Neuronal stem cell (in vitro differentiated cells): Measurements from ENCODE around the gene USP32.

ENCODE experiments used
- DNase-seq: peaks from one replicate; pipeline ENCODE4 v3.0.0-alpha.2; 2013; ENCODE audit warnings: low spot score
- H2AFZ ChIP-seq: one replicate; pipeline ENCODE4 v1.6.1; 2013; ENCODE audit warnings: mild to moderate bottlenecking, low read length, inconsistent platforms
- H2AK5ac ChIP-seq: 2 replicates; pipeline ENCODE4 v1.6.1; 2013; ENCODE audit warnings: low read depth, mild to moderate bottlenecking, inconsistent platforms, low read length, moderate library complexity, mixed read lengths
- H2BK120ac ChIP-seq: 2 replicates; pipeline ENCODE4 v1.6.1; 2013; ENCODE audit warnings: low read depth, mild to moderate bottlenecking, inconsistent platforms, low read length, moderate library complexity, mixed read lengths
- H2BK12ac ChIP-seq: one replicate; pipeline ENCODE4 v1.6.1; 2013; ENCODE audit warnings: low read length, inconsistent platforms
- H2BK15ac ChIP-seq: 2 replicates; pipeline ENCODE4 v1.6.1; 2013; ENCODE audit warnings: mild to moderate bottlenecking, low read length, inconsistent platforms, mixed read lengths
- H2BK5ac ChIP-seq: one replicate; pipeline ENCODE4 v1.6.1; 2013; ENCODE audit warnings: inconsistent platforms, mild to moderate bottlenecking, low read length, moderate library complexity
- H3K14ac ChIP-seq: one replicate; pipeline ENCODE4 v1.6.1; 2013; ENCODE audit warnings: low read length, inconsistent platforms
- H3K18ac ChIP-seq: 2 replicates; pipeline ENCODE4 v1.6.1; 2013; ENCODE audit warnings: low read length, inconsistent platforms
- H3K23ac ChIP-seq: 2 replicates; pipeline ENCODE4 v1.6.1; 2013; ENCODE audit warnings: low read depth, mild to moderate bottlenecking, mixed read lengths, low read length, inconsistent platforms; ENCODE audit not compliant: poor library complexity
- H3K27ac ChIP-seq: replicated peaks from 3 replicates; pipeline ENCODE4 v1.5.1; 2013; ENCODE audit warnings: low read length, inconsistent platforms
- H3K27me3 ChIP-seq, 3 experiments: 2 replicates each; pipeline ENCODE4 v1.6.1; 2013; ENCODE audit warnings: low read length in 3 of 3, mild to moderate bottlenecking in 2 of 3, inconsistent platforms in 1 of 3, low read depth in 1 of 3, mixed read lengths in 1 of 3, moderate library complexity in 1 of 3; ENCODE audit not compliant: control insufficient read depth in 3 of 3, insufficient read depth in 3 of 3
- H3K36me3 ChIP-seq, 2 donors: replicated peaks in 1 of 2; 2 replicates each; pipeline ENCODE4 v1.6.1; 2013; ENCODE audit warnings: low read length in 2 of 2; ENCODE audit not compliant: control insufficient read depth in 2 of 2, insufficient read depth in 2 of 2
- H3K4ac ChIP-seq: 2 replicates; pipeline ENCODE4 v1.6.1; 2013; ENCODE audit warnings: inconsistent platforms, mild to moderate bottlenecking, low read length, moderate library complexity
- H3K4me1 ChIP-seq, 2 donors: 1 replicate in 1 of 2; 2 replicates in 1 of 2; pipeline ENCODE4 v1.6.1; 2013; ENCODE audit warnings: low read length in 2 of 2, low read depth in 1 of 2; ENCODE audit not compliant: control insufficient read depth in 2 of 2, insufficient read depth in 1 of 2
- H3K4me2 ChIP-seq: one replicate; pipeline ENCODE4 v1.6.1; 2013; ENCODE audit warnings: mild to moderate bottlenecking, low read length, inconsistent platforms; ENCODE audit not compliant: insufficient read depth, poor library complexity, severe bottlenecking
- H3K4me3 ChIP-seq, 2 donors: 2 replicates each; pipeline ENCODE4 v1.5.1; 2013; ENCODE audit warnings: low read length in 2 of 2, mild to moderate bottlenecking in 2 of 2, inconsistent platforms in 1 of 2, moderate library complexity in 1 of 2
- H3K79me1 ChIP-seq: one replicate; pipeline ENCODE4 v1.6.1; 2013; ENCODE audit warnings: low read depth, mild to moderate bottlenecking, inconsistent platforms, low read length, moderate library complexity
- H3K9ac ChIP-seq: one replicate; pipeline ENCODE4 v1.6.1; 2013; ENCODE audit warnings: mild to moderate bottlenecking, low read depth, low read length, inconsistent platforms; ENCODE audit not compliant: poor library complexity
- H3K9me3 ChIP-seq, 2 donors: replicated peaks in 1 of 2; 2 replicates each; pipeline versions ENCODE3 to v1.6.1; 2013; ENCODE audit warnings: low read length in 2 of 2, mild to moderate bottlenecking in 2 of 2, inconsistent platforms in 1 of 2, low read depth in 1 of 2, mixed read lengths in 1 of 2, moderate library complexity in 1 of 2; ENCODE audit not compliant: control insufficient read depth in 2 of 2, insufficient read depth in 1 of 2
- H4K8ac ChIP-seq: one replicate; pipeline ENCODE4 v1.6.1; 2013; ENCODE audit warnings: low read depth, mild to moderate bottlenecking, inconsistent platforms, low read length, moderate library complexity
- H4K91ac ChIP-seq: one replicate; pipeline ENCODE4 v1.6.1; 2013; ENCODE audit warnings: low read length, low read depth, mild to moderate bottlenecking, inconsistent platforms; ENCODE audit not compliant: poor library complexity
- WGBS, 2 donors: extraction: QIAGEN DNeasy Blood & Tissue Kit; methylation state at CpG; one replicate each; pipeline ENCODE4 v1.1.7; 2013; ENCODE audit warnings: missing lambda C conversion rate in 2 of 2, mixed read lengths in 1 of 2; ENCODE audit not compliant: insufficient read length in 2 of 2, insufficient replicate concordance in 1 of 2; ENCODE audit errors: extremely low coverage in 2 of 2; 5-methylcytosine and 5-hydroxymethylcytosine counted together

Gene USP32

GRCh38 chr17:60396412-60396811, 4.5 kb upstream of the USP32 start:
- Histone ChIP-seq H2BK12ac (no peak overlapping the region), H2AK5ac (no peak overlapping the region), H3K4ac (no peak overlapping the region), H4K91ac (no peak overlapping the region), H3K4me2 (no peak overlapping the region), H2BK120ac (no peak overlapping the region), H3K14ac (no peak overlapping the region), H2BK15ac (no peak overlapping the region), H2BK5ac (no peak overlapping the region), H2AFZ (no peak overlapping the region), H3K4me1 (peaks cover 0 to 4% of the 10 kb centered on the region in 2 donors), H3K27me3 (no peaks in the 10 kb centered on the region), H3K4me3 (no peak overlapping the region), H3K27ac (no peak overlapping the region), H3K9me3 (no peaks in the 10 kb centered on the region), H3K79me1 (no peaks in the 10 kb centered on the region), H3K18ac (no peak overlapping the region), H3K9ac (no peak overlapping the region), H3K23ac (no peak overlapping the region), H4K8ac (no peak overlapping the region), H3K36me3 (no peaks in the 10 kb centered on the region)
- DNase-seq: no peak
- WGBS, 2 donors: no CpG with 5 or more reads among the region's 3 CpGs

- Histone ChIP-seq H2BK15ac (no peak overlapping the region), H3K4ac (no peak overlapping the region), H2BK12ac (no peak overlapping the region), H3K27ac (no peak overlapping the region), H3K9me3 (no peaks in the 10 kb centered on the region), H2AK5ac (no peak overlapping the region), H3K23ac (no peak overlapping the region), H2BK120ac (no peak overlapping the region), H3K79me1 (no peaks in the 10 kb centered on the region), H2BK5ac (no peak overlapping the region), H4K8ac (no peak overlapping the region), H3K18ac (no peak overlapping the region), H3K27me3 (no peaks in the 10 kb centered on the region), H3K4me2 (no peak overlapping the region), H3K14ac (no peak overlapping the region), H3K36me3 (no peaks in the 10 kb centered on the region), H2AFZ (no peak overlapping the region), H4K91ac (no peak overlapping the region), H3K4me1 (peaks cover 0 to 4% of the 10 kb centered on the region in 2 donors), H3K4me3 (no peak overlapping the region), H3K9ac (no peak overlapping the region)
- WGBS, 2 donors: no CpG with 5 or more reads among the region's 4 CpGs
- DNase-seq: no peak
Observed at GRCh38 chr17:60395508-60396065, 3.7 kb upstream of the USP32 start.

GRCh38 chr17:60393840-60394723, 2.1 kb upstream of the USP32 start:
- Histone ChIP-seq H2BK5ac (no peak overlapping the region), H4K91ac (no peak overlapping the region), H3K36me3 (no peaks in the 10 kb centered on the region), H3K27me3 (no peaks in the 10 kb centered on the region), H2BK15ac (no peak overlapping the region), H3K14ac (no peak overlapping the region), H2AFZ (no peak overlapping the region), H3K18ac (no peak overlapping the region), H3K23ac (no peak overlapping the region), H3K4me1 (peaks cover 0 to 6% of the 10 kb centered on the region in 2 donors), H3K4me2 (no peak overlapping the region), H3K4ac (no peak overlapping the region), H2BK12ac (no peak overlapping the region), H3K9ac (no peak overlapping the region), H3K27ac (no peak overlapping the region), H3K4me3 (no peak overlapping the region), H2AK5ac (no peak overlapping the region), H4K8ac (no peak overlapping the region), H2BK120ac (no peak overlapping the region), H3K79me1 (no peaks in the 10 kb centered on the region), H3K9me3 (no peaks in the 10 kb centered on the region)
- DNase-seq: no peak
- no CpG with 5 or more reads among the region's 17 CpGs for WGBS, 2 donors
